BE2C (cell line): Measurements from ENCODE around the gene LRRC32.

ENCODE experiments used
- DNase-seq: peaks from one replicate; pipeline ENCODE4 v3.0.0-alpha.2; 2020
- H3K27me3 ChIP-seq: fragments of 250-450 bp; sonication (Bioruptor Pico); 2 replicates; pipeline ENCODE4 v1.5.1; 2020; ENCODE audit warnings: mild to moderate bottlenecking
- H3K36me3 ChIP-seq: fragments of 250-450 bp; sonication (Bioruptor Pico); 2 replicates; pipeline ENCODE4 v1.5.1; 2020; ENCODE audit warnings: mild to moderate bottlenecking
- H3K4me1 ChIP-seq: fragments of 250-450 bp; sonication (Bioruptor Pico); 2 replicates; pipeline ENCODE4 v1.5.1; 2020
- H3K4me3 ChIP-seq: 2 replicates; pipeline ENCODE4 v1.5.1; 2011; ENCODE audit warnings: low read depth, low read length
- H3K9me3 ChIP-seq: fragments of 250-450 bp; sonication (Bioruptor Pico); 2 replicates; pipeline ENCODE4 v1.5.1; 2020
- TF ChIP-seq, protein P1 (sequence below): IDR thresholded peaks from 2 replicates; pipeline ENCODE4 v1.5.1; 2012; ENCODE audit warnings: mild to moderate bottlenecking, low read depth, low read length

Gene LRRC32

DNA sequence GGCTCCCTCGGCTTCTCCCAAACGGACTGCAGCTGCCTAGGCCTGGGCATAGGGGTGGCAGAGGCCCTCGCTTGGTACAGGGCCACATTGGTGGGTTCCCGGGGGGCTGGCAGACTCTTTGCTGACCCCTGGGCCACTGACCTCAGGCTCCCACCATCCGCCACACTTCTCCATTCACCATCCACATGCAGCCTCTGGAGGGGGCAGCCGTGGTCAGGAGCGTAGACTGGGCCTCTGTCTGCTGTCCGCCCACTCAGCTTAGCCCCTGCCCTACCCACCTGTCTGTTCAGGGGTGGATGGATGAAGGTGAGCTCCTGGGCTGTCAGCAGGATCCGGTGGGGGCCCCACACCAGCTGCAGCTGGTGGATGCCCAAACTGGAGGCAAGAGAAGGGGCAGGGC is 45.7 kb upstream of the LRRC32 start:
- Histone ChIP-seq H3K4me1 (no peaks in the 10 kb centered on the region), H3K27me3 (no peaks in the 10 kb centered on the region), H3K4me3 (no peak overlapping the region), H3K9me3 (no peaks in the 10 kb centered on the region), H3K36me3 (no peaks in the 10 kb centered on the region)
- TF ChIP-seq, protein P1, sequence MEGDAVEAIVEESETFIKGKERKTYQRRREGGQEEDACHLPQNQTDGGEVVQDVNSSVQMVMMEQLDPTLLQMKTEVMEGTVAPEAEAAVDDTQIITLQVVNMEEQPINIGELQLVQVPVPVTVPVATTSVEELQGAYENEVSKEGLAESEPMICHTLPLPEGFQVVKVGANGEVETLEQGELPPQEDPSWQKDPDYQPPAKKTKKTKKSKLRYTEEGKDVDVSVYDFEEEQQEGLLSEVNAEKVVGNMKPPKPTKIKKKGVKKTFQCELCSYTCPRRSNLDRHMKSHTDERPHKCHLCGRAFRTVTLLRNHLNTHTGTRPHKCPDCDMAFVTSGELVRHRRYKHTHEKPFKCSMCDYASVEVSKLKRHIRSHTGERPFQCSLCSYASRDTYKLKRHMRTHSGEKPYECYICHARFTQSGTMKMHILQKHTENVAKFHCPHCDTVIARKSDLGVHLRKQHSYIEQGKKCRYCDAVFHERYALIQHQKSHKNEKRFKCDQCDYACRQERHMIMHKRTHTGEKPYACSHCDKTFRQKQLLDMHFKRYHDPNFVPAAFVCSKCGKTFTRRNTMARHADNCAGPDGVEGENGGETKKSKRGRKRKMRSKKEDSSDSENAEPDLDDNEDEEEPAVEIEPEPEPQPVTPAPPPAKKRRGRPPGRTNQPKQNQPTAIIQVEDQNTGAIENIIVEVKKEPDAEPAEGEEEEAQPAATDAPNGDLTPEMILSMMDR, result no peak
- DNase-seq, result no peak

DNA sequence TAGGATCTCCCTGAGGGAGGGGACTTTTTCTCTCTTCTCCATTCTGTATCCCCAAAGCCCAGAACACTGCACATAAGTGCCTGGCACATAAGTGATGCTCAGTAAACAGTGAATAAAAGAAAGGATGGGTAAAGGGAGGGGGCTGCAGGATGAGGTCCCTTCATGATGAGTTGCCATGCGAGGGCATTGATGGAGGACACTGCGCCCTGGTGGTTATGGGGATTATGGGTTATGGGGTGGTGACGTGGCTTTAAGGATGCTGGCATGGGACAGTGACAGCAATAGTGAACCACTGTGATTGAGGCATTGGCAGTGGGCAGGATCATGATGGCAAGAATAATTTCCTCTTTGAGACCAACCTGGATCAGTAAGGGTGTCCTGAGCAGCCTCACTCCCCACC is 43.9 kb upstream of the LRRC32 start:
- TF ChIP-seq, protein P1, result 0 out of 2 replicates have a peak, but pooled peaks have one; percentile 21
- Histone ChIP-seq H3K9me3 (no peaks in the 10 kb centered on the region), H3K4me1 (no peaks in the 10 kb centered on the region), H3K36me3 (no peaks in the 10 kb centered on the region), H3K4me3 (no peak overlapping the region), H3K27me3 (no peaks in the 10 kb centered on the region)
- DNase-seq, result no peak

DNA sequence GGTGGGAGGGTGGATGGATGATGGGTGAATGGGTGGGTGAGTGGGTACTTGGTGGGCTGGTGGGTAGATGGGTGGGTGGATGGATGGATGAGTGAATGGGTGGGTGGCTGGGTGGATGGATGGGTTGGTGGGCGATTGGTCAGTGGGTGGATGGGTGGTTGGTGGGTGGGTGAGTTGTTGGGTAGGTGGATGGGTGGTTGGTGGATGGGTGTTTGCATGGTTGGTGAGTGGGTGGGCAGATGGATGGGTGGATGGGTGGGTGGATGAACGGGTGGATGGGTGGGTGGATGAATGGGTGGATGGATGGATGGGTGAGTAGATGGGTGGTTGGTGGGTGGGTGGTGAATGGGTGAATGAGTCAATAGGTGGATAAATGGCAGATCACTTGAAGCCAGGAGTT is 43.0 kb upstream of the LRRC32 start:
- Histone ChIP-seq H3K36me3 (no peaks in the 10 kb centered on the region), H3K27me3 (no peaks in the 10 kb centered on the region), H3K9me3 (no peaks in the 10 kb centered on the region), H3K4me1 (no peaks in the 10 kb centered on the region), H3K4me3 (no peak overlapping the region)
- DNase-seq, result no peak
- TF ChIP-seq, protein P1, result no peak

DNA sequence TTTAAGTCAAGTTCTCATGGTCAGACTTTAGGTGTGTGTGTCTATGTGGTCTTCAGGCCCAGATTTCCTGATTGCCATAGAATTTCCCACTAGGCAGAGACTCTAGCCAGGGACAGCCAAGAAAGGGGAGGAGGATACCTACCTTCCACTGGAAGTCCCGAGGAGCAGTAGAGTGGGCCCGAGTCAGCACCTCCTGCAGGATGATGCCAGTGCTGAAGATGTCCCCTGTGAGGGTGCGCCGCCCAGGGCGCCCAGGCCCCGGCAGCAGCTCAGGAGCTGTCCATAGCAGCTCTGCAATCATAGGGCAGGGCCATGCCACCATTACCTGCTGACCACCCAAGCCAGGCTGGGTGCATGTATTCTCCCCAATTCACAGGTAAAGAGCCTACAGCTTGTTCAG is 41.6 kb upstream of the LRRC32 start:
- H3K9me3 ChIP-seq, result no peaks in the 10 kb centered on the region
- TF ChIP-seq, protein P1, result no peak

DNA sequence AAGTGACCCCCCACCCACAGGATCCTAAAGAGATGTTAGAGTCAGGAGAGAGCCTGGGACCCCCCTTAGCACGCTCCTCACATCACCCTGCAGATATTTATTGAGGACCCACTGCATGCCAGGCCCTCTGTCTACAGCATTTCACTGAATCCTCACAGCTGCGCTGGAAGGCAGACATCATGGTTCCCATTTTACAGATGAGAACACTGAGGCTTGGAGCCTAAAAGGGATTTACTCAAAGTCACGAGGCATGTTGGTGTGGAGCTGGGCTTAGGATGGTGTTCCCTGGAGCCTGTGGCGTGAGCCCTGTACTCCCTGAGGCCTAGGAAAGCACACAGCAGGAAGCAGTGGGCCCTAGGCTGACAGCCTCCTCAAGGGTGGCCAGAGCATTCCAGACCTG is 39.2 kb upstream of the LRRC32 start:
- Histone ChIP-seq H3K9me3 (no peaks in the 10 kb centered on the region), H3K4me3 (no peak overlapping the region), H3K36me3 (no peaks in the 10 kb centered on the region), H3K27me3 (no peaks in the 10 kb centered on the region), H3K4me1 (no peaks in the 10 kb centered on the region)
- TF ChIP-seq, protein P1, result no peak
- no peak for DNase-seq

More for the DNA sequence above, 41.6 kb upstream of the LRRC32 start:
- Histone ChIP-seq H3K4me3 (no peak overlapping the region), H3K27me3 (no peaks in the 10 kb centered on the region), H3K36me3 (no peaks in the 10 kb centered on the region), H3K4me1 (no peaks in the 10 kb centered on the region)
- no peak for DNase-seq

DNA sequence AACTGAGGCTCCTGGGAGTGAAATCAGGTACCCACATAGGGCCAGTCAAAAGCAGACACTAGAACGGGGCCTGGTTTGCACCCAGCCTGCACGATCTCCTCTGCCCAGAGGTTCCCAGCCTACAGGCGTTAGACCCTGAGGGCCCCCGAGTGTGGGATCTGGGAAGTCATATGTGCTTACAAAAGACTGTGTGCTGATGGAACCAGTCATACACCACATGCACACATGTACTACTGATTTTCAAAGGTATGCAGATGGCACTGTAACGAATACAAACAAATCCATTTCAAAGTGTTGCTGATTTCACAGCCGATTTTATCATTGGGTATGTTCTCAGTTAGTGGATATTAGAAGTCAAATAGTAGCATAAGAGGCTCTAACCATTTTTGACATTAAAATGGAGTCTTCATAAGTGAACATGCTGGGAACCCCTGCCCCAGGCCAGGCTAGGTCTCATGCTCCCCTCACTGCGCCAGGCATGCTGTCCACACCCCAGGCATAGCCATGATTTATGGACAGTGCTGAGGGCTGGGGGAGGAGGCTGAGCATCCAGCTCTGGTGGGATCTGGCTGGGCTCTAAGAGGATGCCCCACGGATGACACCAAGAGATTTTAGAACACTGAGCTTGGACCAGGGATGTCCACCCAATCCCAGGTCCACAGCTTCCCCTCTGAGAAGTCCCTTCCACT is 38.6 kb upstream of the LRRC32 start:
- Histone ChIP-seq H3K36me3 (no peaks in the 10 kb centered on the region), H3K4me3 (no peak overlapping the region), H3K9me3 (no peaks in the 10 kb centered on the region), H3K4me1 (no peaks in the 10 kb centered on the region), H3K27me3 (no peaks in the 10 kb centered on the region)
- no peak for DNase-seq
- TF ChIP-seq, protein P1, result no peak
